NCI-H2081 (cell line): ENCODE results near the gene CLIC3.
"Not testable (repeated sequence)": the region's sequence is repeated elsewhere in the genome, so short reads cannot be mapped to it uniquely, and the experiment has no call there.

ENCODE experiments used
- DNase-seq, 2 experiments: peaks; one replicate each; lab custom pipeline; 2025; lab: John Stamatoyannopoulos, UW

CLIC3 gene

GRCh38 chr9:137017071-137017470 lies 20.7 kb upstream of the CLIC3 start:
- no peak for DNase-seq

- DNase-seq: no peak
These were observed 20.1 kb upstream of the CLIC3 start for GRCh38 chr9:137016436-137016835.

GRCh38 chr9:137015976-137016375 lies 19.6 kb upstream of the CLIC3 start:
- no peak for DNase-seq

GRCh38 chr9:137015540-137015930 lies 19.2 kb upstream of the CLIC3 start:
- no peak for DNase-seq

GRCh38 chr9:137014776-137015539 lies 18.6 kb upstream of the CLIC3 start:
- DNase-seq: no peak

GRCh38 chr9:137014166-137014565 lies 17.8 kb upstream of the CLIC3 start:
- DNase-seq: no peak

- DNase-seq: no peak
These were observed 17.2 kb upstream of the CLIC3 start for GRCh38 chr9:137013571-137013940.

GRCh38 chr9:137012694-137013570 lies 16.6 kb upstream of the CLIC3 start:
- no peak for DNase-seq

- no peak for DNase-seq
These were observed 15.7 kb upstream of the CLIC3 start for GRCh38 chr9:137011907-137012675.

GRCh38 chr9:137011156-137011555 lies 14.8 kb upstream of the CLIC3 start:
- DNase-seq: no peak

GRCh38 chr9:137009938-137010732 lies 13.8 kb upstream of the CLIC3 start:
- DNase-seq: no peak

- DNase-seq: no peak
These were observed 12.8 kb upstream of the CLIC3 start for GRCh38 chr9:137009217-137009616.

- DNase-seq: no peak
These were observed 11.9 kb upstream of the CLIC3 start for GRCh38 chr9:137008312-137008711.

- no peak for DNase-seq
These were observed 11.5 kb upstream of the CLIC3 start for GRCh38 chr9:137007816-137008270.

GRCh38 chr9:137007108-137007815 lies 10.9 kb upstream of the CLIC3 start:
- peak; percentile 7 to 39 for DNase-seq

- DNase-seq: no peak
These were observed 10.0 kb upstream of the CLIC3 start for GRCh38 chr9:137006116-137007003.

- DNase-seq: not testable (repeated sequence)
These were observed 7.9 kb upstream of the CLIC3 start for GRCh38 chr9:137004285-137004684.

GRCh38 chr9:137002646-137003041 lies 6.3 kb upstream of the CLIC3 start:
- no peak for DNase-seq

- DNase-seq: no peak
These were observed 5.7 kb upstream of the CLIC3 start for GRCh38 chr9:137001857-137002645.
